Breast epithelium (tissue), 3 donors: ENCODE measurements around the gene ZNF487.

ENCODE experiments used
- POLR2A ChIP-seq: fragments of 450-650 bp; IDR thresholded peaks from one replicate; pipeline ENCODE4 v1.6.1; 2016; ENCODE audit warnings: antibody characterized with exemption, mild to moderate bottlenecking, moderate library complexity
- TF ChIP-seq, protein P1 (sequence below), 3 donors: fragments of 450-650 bp; IDR thresholded peaks; one replicate each; pipeline ENCODE4 v1.5.1; 2016 to 2017; ENCODE audit warnings: antibody characterized with exemption in 3 of 3, mild to moderate bottlenecking in 3 of 3, moderate library complexity in 3 of 3

GRCh38 chr10:43471146-43471545 lies 34.2 kb downstream of the ZNF487 start:
- TF ChIP-seq POLR2A, result no peak
- TF ChIP-seq, protein P1, sequence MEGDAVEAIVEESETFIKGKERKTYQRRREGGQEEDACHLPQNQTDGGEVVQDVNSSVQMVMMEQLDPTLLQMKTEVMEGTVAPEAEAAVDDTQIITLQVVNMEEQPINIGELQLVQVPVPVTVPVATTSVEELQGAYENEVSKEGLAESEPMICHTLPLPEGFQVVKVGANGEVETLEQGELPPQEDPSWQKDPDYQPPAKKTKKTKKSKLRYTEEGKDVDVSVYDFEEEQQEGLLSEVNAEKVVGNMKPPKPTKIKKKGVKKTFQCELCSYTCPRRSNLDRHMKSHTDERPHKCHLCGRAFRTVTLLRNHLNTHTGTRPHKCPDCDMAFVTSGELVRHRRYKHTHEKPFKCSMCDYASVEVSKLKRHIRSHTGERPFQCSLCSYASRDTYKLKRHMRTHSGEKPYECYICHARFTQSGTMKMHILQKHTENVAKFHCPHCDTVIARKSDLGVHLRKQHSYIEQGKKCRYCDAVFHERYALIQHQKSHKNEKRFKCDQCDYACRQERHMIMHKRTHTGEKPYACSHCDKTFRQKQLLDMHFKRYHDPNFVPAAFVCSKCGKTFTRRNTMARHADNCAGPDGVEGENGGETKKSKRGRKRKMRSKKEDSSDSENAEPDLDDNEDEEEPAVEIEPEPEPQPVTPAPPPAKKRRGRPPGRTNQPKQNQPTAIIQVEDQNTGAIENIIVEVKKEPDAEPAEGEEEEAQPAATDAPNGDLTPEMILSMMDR (IDR thresholded peaks at IDR 0.05), result no peak
